ENCODE measurements around the gene GBA3. TPM values are rescaled to one million over a fixed set of nuclear protein-coding genes. Genes with fewer than 3 reads are reported as not detected.

The GBA3 gene
- total RNA-seq, 6 experiments from 2014 or later = not detected

DNA sequence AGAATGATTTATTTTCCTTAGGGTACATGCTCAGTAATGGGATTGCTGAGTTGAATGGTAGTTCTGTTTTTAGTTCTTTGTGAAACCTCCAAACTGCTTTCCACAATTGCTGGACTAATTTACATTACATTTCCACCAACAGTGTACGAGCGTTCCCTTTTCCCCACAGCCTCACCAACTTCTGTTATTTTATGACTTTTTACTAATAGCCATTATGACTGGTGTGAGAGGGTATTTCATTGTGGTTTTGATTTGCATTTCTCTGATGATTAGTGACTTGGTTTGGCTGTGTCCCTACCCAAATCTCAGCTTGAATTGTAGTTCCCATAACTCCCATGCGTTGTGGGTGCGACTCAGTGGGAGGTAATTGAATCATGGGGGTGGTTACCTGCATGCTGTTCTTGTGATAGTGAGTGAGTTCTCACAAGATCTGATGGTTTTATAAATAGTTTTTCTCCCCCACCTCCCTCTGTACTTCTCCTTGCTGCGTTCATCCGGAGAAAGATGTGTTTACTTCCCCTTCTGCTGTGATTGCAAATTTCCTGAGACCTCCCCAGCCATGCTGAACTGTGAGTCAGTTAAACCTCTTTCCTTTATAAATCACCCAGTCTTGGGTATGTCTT, 95.1 kb downstream of the GBA3 start:
- no peak overlapping the region for H3K27ac Mint-ChIP-seq
- TF ChIP-seq, protein P1, sequence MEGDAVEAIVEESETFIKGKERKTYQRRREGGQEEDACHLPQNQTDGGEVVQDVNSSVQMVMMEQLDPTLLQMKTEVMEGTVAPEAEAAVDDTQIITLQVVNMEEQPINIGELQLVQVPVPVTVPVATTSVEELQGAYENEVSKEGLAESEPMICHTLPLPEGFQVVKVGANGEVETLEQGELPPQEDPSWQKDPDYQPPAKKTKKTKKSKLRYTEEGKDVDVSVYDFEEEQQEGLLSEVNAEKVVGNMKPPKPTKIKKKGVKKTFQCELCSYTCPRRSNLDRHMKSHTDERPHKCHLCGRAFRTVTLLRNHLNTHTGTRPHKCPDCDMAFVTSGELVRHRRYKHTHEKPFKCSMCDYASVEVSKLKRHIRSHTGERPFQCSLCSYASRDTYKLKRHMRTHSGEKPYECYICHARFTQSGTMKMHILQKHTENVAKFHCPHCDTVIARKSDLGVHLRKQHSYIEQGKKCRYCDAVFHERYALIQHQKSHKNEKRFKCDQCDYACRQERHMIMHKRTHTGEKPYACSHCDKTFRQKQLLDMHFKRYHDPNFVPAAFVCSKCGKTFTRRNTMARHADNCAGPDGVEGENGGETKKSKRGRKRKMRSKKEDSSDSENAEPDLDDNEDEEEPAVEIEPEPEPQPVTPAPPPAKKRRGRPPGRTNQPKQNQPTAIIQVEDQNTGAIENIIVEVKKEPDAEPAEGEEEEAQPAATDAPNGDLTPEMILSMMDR (IDR thresholded peaks at IDR 0.05) = no peak
- no peaks in the 10 kb centered on the region for H3K27me3 Mint-ChIP-seq (ENCODE audit: insufficient read depth)
- H3K4me3 Mint-ChIP-seq = no peak overlapping the region
- H3K4me1 Mint-ChIP-seq (ENCODE audit: low read depth) = no peaks in the 10 kb centered on the region
- peaks cover 45% of the 10 kb centered on the region for H3K9me3 Mint-ChIP-seq
- DNase-seq = no peak
- no peaks in the 10 kb centered on the region for H3K36me3 Mint-ChIP-seq (ENCODE audit: low read depth)

GRCh38 chr4:22790631-22791030, 97.9 kb downstream of the GBA3 start:
- H3K9me3 Mint-ChIP-seq = peaks cover 36% of the 10 kb centered on the region

GRCh38 chr4:22794732-22795131, 102.0 kb downstream of the GBA3 start:
- DNase-seq = no peak
- no peaks in the 10 kb centered on the region for H3K4me1 Mint-ChIP-seq (ENCODE audit: low read depth)
- no peaks in the 10 kb centered on the region for H3K27me3 Mint-ChIP-seq (ENCODE audit: insufficient read depth)
- peaks cover 14% of the 10 kb centered on the region for H3K9me3 Mint-ChIP-seq
- no peaks in the 10 kb centered on the region for H3K36me3 Mint-ChIP-seq (ENCODE audit: low read depth)
- TF ChIP-seq, protein P1 (IDR thresholded peaks at IDR 0.05) = no peak
- no peak overlapping the region for H3K4me3 Mint-ChIP-seq
- H3K27ac Mint-ChIP-seq = no peak overlapping the region

More at GRCh38 chr4:22790631-22791030, 97.9 kb downstream of the GBA3 start:
- TF ChIP-seq, protein P1 (IDR thresholded peaks at IDR 0.05) = no peak
- DNase-seq = no peak
- Mint-ChIP-seq H3K36me3 (ENCODE audit: low read depth) (no peaks in the 10 kb centered on the region), H3K4me3 (no peak overlapping the region), H3K27ac (no peak overlapping the region), H3K4me1 (ENCODE audit: low read depth) (no peaks in the 10 kb centered on the region), H3K27me3 (ENCODE audit: insufficient read depth) (no peaks in the 10 kb centered on the region)

GRCh38 chr4:22801391-22801790, 108.7 kb downstream of the GBA3 start:
- Mint-ChIP-seq H3K36me3 (ENCODE audit: low read depth) (no peaks in the 10 kb centered on the region), H3K9me3 (peaks cover 28% of the 10 kb centered on the region), H3K4me3 (no peak overlapping the region), H3K27ac (no peak overlapping the region), H3K4me1 (ENCODE audit: low read depth) (no peaks in the 10 kb centered on the region), H3K27me3 (ENCODE audit: insufficient read depth) (peaks cover 1% of the 10 kb centered on the region; the same call in 1 of the 2 replicates)
- TF ChIP-seq, protein P1 (IDR thresholded peaks at IDR 0.05) = no peak
- no peak for DNase-seq

- DNase-seq = no peak
- Mint-ChIP-seq H3K4me1 (ENCODE audit: low read depth) (no peaks in the 10 kb centered on the region), H3K27ac (no peak overlapping the region), H3K9me3 (peaks cover 33% of the 10 kb centered on the region), H3K36me3 (ENCODE audit: low read depth) (no peaks in the 10 kb centered on the region), H3K27me3 (ENCODE audit: insufficient read depth) (peaks cover 1% of the 10 kb centered on the region; the same call in 1 of the 2 replicates), H3K4me3 (no peak overlapping the region)
- TF ChIP-seq, protein P1 (IDR thresholded peaks at IDR 0.05) = no peak
Measured at GRCh38 chr4:22802876-22803275, 110.1 kb downstream of the GBA3 start.

Measured in HFFc6 (cell line).